ENCODE measurements around the gene BABAM2.

DNA sequence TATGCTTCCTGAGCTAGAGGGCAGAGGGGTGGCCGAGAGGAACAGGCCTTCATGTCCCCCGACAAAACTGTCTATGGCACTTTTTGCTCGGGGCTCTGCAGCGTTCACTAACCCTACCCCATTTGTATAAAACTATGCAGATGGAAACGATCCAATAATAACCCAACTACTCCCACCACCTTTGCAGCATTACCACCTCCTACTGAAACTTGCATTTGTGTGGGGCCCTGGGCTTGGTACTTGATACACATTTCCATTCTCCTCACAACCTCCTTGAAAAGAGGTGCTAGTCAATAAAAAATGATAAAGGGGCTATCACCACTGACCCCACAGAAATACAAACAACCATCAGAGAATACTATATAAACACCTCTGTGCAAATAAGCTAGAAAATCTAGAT lies 438.7 kb downstream of the BABAM2 start:
- TF ChIP-seq, protein P1, sequence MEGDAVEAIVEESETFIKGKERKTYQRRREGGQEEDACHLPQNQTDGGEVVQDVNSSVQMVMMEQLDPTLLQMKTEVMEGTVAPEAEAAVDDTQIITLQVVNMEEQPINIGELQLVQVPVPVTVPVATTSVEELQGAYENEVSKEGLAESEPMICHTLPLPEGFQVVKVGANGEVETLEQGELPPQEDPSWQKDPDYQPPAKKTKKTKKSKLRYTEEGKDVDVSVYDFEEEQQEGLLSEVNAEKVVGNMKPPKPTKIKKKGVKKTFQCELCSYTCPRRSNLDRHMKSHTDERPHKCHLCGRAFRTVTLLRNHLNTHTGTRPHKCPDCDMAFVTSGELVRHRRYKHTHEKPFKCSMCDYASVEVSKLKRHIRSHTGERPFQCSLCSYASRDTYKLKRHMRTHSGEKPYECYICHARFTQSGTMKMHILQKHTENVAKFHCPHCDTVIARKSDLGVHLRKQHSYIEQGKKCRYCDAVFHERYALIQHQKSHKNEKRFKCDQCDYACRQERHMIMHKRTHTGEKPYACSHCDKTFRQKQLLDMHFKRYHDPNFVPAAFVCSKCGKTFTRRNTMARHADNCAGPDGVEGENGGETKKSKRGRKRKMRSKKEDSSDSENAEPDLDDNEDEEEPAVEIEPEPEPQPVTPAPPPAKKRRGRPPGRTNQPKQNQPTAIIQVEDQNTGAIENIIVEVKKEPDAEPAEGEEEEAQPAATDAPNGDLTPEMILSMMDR (IDR thresholded peaks at IDR 0.05) = no peak
- no peak for TF ChIP-seq EZH2phosphoT487 (IDR thresholded peaks at IDR 0.05)

All from neural progenitor cell (in vitro differentiated cells).